ENCODE results near the gene RAB5IF. TPM values are rescaled to one million over a fixed set of nuclear protein-coding genes. Genes with fewer than 3 reads are reported as not detected.
A peak's percentile ranks its signal among the peaks of the same experiment; 100 is the strongest.

Gene RAB5IF
- total and polyA plus RNA-seq, 2 of the 13 experiments (the other 11 are each of a cell fraction or from before 2014, with no cell fraction given) = 261 to 305 TPM

DNA sequence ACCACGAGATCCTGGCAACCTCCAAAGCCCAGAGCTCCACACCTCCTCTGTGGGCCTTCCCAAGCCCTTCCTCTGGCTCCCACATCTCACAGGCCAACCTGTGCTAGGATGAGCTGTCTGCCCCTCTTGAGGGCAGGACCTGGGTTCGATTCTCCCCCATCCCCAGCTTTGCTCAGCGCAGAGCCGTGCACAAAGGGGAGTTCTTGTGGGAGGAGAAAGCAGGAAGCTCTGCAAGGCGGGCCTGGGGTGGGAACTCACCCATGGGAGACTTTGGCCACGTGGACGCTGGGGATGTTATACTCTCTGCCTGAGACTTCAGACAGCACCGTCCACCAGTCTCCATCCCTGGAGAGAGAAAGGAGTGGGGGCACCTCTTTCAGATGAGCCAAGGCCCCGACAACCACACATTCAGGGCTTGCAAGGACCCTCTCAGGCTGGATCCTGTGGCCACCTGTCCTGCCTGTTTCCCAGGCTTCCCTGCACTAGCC, 27.8 kb downstream of the RAB5IF start (continued):
- TF ChIP-seq, protein P1, sequence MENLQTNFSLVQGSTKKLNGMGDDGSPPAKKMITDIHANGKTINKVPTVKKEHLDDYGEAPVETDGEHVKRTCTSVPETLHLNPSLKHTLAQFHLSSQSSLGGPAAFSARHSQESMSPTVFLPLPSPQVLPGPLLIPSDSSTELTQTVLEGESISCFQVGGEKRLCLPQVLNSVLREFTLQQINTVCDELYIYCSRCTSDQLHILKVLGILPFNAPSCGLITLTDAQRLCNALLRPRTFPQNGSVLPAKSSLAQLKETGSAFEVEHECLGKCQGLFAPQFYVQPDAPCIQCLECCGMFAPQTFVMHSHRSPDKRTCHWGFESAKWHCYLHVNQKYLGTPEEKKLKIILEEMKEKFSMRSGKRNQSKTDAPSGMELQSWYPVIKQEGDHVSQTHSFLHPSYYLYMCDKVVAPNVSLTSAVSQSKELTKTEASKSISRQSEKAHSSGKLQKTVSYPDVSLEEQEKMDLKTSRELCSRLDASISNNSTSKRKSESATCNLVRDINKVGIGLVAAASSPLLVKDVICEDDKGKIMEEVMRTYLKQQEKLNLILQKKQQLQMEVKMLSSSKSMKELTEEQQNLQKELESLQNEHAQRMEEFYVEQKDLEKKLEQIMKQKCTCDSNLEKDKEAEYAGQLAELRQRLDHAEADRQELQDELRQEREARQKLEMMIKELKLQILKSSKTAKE (CRISPR knock-in tag; IDR thresholded peaks at IDR 0.05; ENCODE audit: borderline replicate concordance) = no peak
- TF ChIP-seq ZNF143 (CRISPR knock-in tag; IDR thresholded peaks at IDR 0.05) (no peak; the same call in 1 of the 2 replicates), ATF1 (CRISPR knock-in tag; IDR thresholded peaks at IDR 0.05) (no peak), ZNF501 (CRISPR knock-in tag; IDR thresholded peaks at IDR 0.05) (no peak), FOXM1 (CRISPR knock-in tag; IDR thresholded peaks at IDR 0.05) (0 out of 2 replicates have a peak, but pooled peaks have one; percentile 6), ZZZ3 (CRISPR knock-in tag; IDR thresholded peaks at IDR 0.05; ENCODE audit: borderline replicate concordance) (no peak), ZNF564 (CRISPR knock-in tag; IDR thresholded peaks at IDR 0.05) (no peak), SMAD9 (CRISPR knock-in tag; IDR thresholded peaks at IDR 0.05) (0 out of 2 replicates have a peak, but pooled peaks have one; percentile 32), ZFP41 (CRISPR knock-in tag; IDR thresholded peaks at IDR 0.05; ENCODE audit: borderline replicate concordance) (0 out of 2 replicates have a peak, but pooled peaks have one; percentile 63), EZH2 (conservative IDR thresholded peaks at IDR 0.05; ENCODE audit: low read depth, low read length) (no peak), RXRA (CRISPR knock-in tag; IDR thresholded peaks at IDR 0.05) (0 out of 2 replicates have a peak, but pooled peaks have one; percentile 9), ZSCAN20 (CRISPR knock-in tag; IDR thresholded peaks at IDR 0.05; ENCODE audit: borderline replicate concordance) (no peak), TMF1 (CRISPR knock-in tag; IDR thresholded peaks at IDR 0.05; ENCODE audit: low read depth) (no peak)
- TF ChIP-seq, protein P2, sequence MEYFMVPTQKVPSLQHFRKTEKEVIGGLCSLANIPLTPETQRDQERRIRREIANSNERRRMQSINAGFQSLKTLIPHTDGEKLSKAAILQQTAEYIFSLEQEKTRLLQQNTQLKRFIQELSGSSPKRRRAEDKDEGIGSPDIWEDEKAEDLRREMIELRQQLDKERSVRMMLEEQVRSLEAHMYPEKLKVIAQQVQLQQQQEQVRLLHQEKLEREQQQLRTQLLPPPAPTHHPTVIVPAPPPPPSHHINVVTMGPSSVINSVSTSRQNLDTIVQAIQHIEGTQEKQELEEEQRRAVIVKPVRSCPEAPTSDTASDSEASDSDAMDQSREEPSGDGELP (IDR thresholded peaks at IDR 0.05; ENCODE audit: borderline replicate concordance, low read depth) = no peak
- TF ChIP-seq, protein P3, sequence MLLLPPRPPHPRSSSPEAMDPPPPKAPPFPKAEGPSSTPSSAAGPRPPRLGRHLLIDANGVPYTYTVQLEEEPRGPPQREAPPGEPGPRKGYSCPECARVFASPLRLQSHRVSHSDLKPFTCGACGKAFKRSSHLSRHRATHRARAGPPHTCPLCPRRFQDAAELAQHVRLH (CRISPR knock-in tag; IDR thresholded peaks at IDR 0.05; ENCODE audit: borderline replicate concordance, low read depth) = 0 out of 2 replicates have a peak, but pooled peaks have one; percentile 8
- TF ChIP-seq, protein P4, sequence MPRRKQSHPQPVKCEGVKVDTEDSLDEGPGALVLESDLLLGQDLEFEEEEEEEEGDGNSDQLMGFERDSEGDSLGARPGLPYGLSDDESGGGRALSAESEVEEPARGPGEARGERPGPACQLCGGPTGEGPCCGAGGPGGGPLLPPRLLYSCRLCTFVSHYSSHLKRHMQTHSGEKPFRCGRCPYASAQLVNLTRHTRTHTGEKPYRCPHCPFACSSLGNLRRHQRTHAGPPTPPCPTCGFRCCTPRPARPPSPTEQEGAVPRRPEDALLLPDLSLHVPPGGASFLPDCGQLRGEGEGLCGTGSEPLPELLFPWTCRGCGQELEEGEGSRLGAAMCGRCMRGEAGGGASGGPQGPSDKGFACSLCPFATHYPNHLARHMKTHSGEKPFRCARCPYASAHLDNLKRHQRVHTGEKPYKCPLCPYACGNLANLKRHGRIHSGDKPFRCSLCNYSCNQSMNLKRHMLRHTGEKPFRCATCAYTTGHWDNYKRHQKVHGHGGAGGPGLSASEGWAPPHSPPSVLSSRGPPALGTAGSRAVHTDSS (CRISPR knock-in tag; conservative IDR thresholded peaks at IDR 0.05) = no peak
- TF ChIP-seq, protein P5, sequence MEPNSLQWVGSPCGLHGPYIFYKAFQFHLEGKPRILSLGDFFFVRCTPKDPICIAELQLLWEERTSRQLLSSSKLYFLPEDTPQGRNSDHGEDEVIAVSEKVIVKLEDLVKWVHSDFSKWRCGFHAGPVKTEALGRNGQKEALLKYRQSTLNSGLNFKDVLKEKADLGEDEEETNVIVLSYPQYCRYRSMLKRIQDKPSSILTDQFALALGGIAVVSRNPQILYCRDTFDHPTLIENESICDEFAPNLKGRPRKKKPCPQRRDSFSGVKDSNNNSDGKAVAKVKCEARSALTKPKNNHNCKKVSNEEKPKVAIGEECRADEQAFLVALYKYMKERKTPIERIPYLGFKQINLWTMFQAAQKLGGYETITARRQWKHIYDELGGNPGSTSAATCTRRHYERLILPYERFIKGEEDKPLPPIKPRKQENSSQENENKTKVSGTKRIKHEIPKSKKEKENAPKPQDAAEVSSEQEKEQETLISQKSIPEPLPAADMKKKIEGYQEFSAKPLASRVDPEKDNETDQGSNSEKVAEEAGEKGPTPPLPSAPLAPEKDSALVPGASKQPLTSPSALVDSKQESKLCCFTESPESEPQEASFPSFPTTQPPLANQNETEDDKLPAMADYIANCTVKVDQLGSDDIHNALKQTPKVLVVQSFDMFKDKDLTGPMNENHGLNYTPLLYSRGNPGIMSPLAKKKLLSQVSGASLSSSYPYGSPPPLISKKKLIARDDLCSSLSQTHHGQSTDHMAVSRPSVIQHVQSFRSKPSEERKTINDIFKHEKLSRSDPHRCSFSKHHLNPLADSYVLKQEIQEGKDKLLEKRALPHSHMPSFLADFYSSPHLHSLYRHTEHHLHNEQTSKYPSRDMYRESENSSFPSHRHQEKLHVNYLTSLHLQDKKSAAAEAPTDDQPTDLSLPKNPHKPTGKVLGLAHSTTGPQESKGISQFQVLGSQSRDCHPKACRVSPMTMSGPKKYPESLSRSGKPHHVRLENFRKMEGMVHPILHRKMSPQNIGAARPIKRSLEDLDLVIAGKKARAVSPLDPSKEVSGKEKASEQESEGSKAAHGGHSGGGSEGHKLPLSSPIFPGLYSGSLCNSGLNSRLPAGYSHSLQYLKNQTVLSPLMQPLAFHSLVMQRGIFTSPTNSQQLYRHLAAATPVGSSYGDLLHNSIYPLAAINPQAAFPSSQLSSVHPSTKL (CRISPR knock-in tag; IDR thresholded peaks at IDR 0.05) = no peak

All from HepG2 (cell line).